AG09309 (cell line): ENCODE measurements around the gene EXOSC7.
"Not testable (repeated sequence)": the region's sequence is repeated elsewhere in the genome, so short reads cannot be mapped to it uniquely, and the experiment has no call there.

Source experiments
- DNase-seq: peaks from one replicate; pipeline ENCODE4 v3.0.0-alpha.2; 2010; ENCODE audit warnings: low read depth
- H3K4me3 ChIP-seq: 2 replicates; pipeline ENCODE4 v1.5.1; 2011; ENCODE audit warnings: mild to moderate bottlenecking, low read depth, low read length, moderate library complexity; ENCODE audit not compliant: control insufficient read depth
- TF ChIP-seq, protein P1 (sequence below): IDR thresholded peaks from 2 replicates; pipeline ENCODE4 v1.5.1; 2011; ENCODE audit warnings: mild to moderate bottlenecking, low read depth, low read length, inconsistent platforms; ENCODE audit not compliant: insufficient read depth, control insufficient read depth; ENCODE audit errors: missing control alignments

EXOSC7 gene

DNA sequence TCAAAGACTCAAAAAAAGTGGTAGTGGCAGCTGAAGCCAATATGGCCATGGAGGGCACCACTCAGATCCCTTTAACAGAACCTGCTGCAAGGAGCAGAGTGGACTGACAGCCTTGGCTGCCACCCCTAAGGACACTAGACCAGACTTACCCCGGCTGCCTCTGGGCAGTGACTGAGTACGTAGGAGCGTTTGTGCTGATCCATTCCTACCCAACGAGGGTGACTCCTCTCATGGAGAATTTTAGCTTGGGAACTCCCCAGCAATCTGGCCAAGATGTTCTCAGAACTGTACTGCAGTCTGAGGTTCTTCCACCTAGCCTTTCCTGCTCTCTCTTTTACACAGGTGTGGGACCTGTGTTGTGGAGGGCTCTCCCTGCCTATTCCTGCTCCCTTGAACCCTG, 72.2 kb downstream of the EXOSC7 start:
- no peak overlapping the region for H3K4me3 ChIP-seq

DNA sequence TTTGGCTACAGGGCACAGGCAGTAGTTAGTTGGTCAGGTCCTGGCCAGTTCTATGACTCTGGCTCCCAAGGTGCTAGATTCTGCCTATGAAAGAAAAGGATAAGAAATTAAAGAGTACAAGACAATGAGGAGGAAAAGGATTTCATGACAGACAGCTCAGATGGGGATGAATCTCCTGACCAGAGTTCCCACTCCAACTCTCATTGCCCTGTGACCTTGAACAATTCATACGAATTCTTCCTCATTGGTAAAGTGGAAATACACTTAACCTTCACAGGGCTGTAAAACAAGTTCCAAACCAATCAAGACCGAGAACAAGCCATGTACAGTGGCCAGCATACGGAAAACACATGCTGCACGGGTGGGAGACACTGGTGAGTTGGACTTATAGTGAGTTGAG, 73.8 kb downstream of the EXOSC7 start:
- DNase-seq, result no peak

More for the DNA sequence above, 72.2 kb downstream of the EXOSC7 start:
- DNase-seq, result no peak
- TF ChIP-seq, protein P1, sequence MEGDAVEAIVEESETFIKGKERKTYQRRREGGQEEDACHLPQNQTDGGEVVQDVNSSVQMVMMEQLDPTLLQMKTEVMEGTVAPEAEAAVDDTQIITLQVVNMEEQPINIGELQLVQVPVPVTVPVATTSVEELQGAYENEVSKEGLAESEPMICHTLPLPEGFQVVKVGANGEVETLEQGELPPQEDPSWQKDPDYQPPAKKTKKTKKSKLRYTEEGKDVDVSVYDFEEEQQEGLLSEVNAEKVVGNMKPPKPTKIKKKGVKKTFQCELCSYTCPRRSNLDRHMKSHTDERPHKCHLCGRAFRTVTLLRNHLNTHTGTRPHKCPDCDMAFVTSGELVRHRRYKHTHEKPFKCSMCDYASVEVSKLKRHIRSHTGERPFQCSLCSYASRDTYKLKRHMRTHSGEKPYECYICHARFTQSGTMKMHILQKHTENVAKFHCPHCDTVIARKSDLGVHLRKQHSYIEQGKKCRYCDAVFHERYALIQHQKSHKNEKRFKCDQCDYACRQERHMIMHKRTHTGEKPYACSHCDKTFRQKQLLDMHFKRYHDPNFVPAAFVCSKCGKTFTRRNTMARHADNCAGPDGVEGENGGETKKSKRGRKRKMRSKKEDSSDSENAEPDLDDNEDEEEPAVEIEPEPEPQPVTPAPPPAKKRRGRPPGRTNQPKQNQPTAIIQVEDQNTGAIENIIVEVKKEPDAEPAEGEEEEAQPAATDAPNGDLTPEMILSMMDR, result no peak

DNA sequence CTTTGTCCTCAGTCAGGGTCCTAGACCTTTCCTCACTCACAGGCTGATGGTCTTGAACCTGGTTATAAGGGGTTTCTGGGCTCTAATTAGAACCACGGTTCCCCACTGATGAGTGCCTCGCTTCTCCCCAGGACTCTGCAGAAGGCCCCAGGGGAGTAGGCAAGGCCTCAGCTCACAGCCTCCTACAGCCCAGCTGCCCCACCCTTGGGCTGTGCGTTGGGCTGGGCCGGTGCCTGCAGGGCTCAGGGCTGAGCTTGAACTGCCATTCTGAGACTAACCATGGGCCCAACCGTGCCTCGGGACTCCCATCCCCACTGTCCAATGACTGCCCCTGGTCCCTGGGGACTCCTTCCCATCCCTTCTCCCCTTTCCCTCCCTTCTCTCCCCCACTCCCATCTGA, 75.6 kb downstream of the EXOSC7 start:
- TF ChIP-seq, protein P1, result no peak
- DNase-seq, result no peak

More for the DNA sequence above, 73.8 kb downstream of the EXOSC7 start:
- TF ChIP-seq, protein P1, result no peak
- H3K4me3 ChIP-seq, result no peak overlapping the region

DNA sequence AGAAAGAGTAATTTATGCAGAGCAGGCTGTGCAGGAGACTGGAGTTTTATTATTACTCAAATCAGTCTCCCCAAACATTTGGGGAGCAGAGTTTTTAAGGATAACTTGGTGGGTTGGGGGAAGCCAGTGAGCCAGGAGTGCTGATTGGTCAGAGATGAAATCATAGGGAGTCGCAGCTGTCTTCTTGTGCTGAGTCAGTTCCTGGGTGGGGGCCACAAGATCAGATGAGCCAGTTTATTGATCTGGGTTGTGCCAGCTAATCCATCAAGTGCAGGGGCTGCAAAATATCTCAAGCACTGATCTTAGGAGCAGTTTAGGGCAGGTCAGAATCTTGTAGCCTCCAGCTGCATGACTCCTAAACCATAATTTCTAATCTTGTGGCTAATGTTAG, 77.8 kb downstream of the EXOSC7 start:
- DNase-seq, H3K4me3 ChIP-seq: not testable (repeated sequence)

More for the DNA sequence above, 75.6 kb downstream of the EXOSC7 start:
- H3K4me3 ChIP-seq, result no peak overlapping the region

DNA sequence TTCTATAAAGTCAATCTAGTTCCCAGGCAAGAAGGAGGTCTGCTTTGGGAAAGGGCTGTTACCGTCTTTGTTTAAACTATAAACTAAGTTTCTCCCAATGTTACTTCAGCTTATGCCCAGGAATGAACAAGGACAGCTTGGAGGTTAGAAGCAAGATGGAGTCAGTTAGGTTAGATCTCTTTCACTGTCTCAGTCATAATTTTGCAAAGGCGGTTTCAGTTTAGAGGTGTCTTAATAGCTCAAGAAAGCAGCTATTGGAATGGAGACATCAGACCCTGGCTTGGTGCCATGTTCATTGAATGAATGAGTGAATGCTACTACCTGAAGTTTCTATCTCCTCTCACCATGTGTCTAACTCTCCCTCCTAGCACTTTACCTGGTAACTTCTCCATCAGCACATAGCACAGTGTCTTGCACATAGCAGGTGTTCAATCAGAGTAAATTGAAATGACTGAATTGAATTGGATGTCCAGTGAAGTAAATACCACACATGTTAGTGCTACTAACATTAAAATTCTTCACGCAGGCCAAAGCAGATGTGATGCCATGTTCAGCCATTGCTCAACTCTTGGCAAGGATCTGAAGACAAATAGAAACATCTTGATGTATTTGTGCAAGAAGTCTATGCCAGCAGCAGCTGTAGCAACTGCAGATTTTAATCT, 78.3 kb downstream of the EXOSC7 start:
- no peak overlapping the region for H3K4me3 ChIP-seq
- TF ChIP-seq, protein P1, result no peak
- DNase-seq, result peak; percentile 90

DNA sequence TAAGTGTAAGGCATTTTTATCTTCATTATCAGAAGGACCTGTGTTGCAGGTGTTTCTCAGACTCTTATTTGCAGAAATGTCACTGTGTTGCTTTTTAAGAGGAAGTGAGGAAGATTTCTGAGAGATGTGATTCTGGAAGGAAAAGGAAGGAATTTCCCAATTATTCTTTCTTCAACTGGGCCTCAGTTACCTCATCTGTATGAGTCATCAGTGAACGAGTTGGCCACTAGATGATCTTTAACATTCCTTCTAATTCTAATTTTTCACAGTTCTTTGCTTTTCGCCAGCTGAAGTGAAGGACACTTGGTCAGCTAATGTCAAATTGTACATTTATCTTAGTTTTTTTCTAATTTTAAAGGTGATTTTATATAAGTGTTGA, 79.0 kb downstream of the EXOSC7 start:
- TF ChIP-seq, protein P1, result no peak
- DNase-seq, result no peak
- H3K4me3 ChIP-seq, result no peak overlapping the region

DNA sequence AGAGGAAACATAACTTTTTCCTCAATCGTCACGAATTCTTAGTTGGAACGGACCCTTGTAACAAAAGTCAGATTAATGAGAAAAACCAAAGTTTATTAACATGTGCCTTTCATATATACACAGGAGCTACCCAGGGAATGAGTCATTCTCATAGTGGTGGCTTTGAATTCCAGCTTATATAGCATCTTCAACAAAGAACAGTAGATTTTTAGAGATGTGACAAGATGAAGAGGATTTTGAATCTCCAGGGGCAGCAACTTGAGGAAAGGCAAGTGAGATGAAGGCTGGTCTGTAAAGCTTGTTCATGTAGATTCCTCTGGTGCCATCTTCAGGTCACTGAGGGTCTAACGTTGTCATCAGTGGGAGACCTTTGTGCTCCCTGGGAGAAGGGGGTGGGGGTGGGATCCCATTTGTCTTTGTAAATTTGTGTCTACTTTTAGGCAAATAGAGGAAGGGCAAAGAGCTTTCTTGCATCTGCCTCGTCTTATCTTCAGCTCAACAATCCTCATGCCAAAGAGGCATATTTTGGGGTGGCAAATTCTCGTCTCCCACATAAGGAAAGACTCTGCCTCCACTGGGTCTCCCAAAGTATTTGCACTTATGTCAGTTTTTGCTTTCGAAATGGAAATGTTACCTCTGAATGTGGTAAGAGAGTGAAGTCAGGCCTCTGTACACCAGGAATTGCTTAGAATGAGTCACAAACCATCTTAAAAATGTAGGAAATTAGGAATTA, 79.5 kb downstream of the EXOSC7 start:
- no peak overlapping the region for H3K4me3 ChIP-seq
- TF ChIP-seq, protein P1, result peak; percentile 15
- no peak for DNase-seq
